Left forelimb (tissue), 1 donor: Measurements from ENCODE around the gene FHIT.

Experiments
- DNase-seq: peaks from one replicate; pipeline ENCODE4 v3.0.0-alpha.2; 2018; ENCODE audit warnings: low spot score

The FHIT gene

DNA sequence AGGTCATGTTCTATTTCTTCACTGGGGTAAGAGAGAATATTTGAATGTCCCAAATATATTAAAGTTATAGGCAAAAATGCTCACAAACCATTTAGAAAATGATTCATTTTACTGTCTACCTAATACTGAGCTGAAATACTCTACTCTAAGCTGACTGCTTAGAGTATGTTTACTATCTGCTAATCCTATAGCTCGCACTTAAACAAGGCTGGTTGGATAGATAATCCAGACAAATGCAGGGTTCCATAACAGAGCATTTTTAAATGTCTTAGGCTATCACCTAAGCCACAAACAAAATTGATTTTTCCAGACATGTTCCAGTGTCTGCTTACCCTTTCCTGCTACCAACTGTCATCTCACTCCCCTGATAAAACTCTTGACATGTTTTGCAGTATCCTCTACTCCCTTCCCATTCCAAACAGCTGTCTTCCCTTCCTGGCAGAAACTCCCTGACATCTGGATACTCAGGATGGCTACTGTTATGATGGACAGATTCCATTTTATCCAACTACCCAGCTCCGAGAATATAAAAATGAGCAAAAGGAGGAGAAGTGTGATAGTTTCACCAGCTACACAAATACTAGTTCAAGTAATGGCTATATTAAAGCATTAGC, 1034.7 kb downstream of the FHIT start:
- DNase-seq = no peak

DNA sequence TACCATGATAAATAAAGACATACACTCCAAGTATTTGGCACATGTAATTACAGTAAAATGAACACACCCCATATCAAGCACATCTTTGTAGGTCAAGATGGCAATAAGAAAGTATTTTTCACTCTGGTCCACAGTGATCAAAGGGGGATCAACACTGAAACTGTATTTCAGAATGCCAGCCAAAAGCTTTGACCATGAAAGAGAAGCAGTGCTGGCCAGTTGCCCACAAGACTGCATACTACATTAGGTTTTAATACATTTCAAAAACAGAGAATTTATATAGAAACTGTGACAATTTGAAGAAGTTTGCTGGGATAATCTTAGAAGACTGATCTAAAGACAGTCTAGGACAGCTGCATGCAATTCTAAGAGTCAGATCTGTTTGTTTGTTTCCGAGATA, 1035.3 kb downstream of the FHIT start:
- no peak for DNase-seq

DNA sequence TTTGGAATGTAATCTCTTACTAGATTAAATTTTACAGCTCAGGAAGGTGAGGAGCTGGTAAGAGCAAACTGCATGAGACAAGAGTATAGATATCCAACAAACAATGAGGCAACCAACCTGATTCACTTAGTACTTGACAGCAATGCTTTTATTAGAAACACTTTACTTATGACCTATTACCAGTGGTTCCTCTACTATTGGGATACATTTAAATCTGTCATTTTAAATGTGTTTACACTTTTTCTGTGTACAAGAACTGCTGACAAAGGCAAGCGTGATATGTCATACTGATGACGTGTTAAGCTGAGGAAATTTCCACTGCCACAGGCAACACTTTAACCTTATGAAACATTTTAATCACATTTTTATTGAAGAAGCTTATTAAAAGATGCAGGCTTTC, 1043.3 kb downstream of the FHIT start:
- DNase-seq = no peak

DNA sequence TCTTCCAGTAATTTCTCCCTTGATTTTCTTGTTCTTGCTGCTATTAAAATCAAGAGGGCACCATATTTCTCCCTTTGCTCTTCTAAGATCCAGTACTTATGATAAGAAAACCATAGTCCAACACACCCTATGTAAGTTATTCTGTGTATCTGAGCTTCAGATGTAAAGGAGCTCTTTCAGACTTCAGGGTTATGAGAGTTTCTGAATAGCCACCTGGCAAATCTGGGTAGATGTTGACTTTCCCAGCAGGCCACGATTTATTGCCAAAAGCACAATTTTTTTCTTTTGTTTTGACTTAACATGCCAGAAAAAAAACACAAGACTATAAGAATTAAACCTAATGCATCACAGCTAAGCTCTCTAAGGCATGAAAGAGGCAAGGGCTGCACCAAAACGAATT, 1045.0 kb downstream of the FHIT start:
- no peak for DNase-seq

DNA sequence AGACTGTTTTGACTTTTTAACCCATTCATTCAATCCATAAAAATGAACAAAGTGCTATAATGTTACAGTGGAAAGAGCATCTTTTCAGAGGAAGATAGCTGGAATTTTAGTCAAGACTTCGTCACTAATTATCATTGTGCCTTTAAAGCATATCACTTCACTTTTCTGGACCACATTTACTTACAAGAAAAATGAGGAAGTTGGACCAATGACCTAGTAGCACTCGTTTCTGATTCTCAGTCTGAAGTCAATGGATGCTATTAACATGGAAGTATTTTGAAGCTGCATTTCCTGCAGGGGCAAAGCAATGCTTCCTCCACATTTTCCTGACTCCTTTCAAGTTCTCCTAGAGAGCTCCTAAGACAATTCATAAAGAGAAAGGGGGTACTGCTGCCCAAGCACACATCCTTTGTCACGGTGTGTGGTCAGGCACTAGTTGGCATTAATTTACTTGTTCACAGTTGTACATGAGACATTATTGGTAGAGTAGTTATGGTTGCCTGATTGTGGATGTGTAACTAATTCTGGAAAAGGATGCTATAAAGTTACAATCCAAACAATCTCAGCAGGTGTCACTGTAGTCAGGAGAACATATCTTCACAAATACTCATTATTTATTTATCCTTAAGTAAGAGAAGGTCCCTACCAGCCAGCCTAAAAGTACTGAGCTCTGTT, 1049.1 kb downstream of the FHIT start:
- DNase-seq = no peak

DNA sequence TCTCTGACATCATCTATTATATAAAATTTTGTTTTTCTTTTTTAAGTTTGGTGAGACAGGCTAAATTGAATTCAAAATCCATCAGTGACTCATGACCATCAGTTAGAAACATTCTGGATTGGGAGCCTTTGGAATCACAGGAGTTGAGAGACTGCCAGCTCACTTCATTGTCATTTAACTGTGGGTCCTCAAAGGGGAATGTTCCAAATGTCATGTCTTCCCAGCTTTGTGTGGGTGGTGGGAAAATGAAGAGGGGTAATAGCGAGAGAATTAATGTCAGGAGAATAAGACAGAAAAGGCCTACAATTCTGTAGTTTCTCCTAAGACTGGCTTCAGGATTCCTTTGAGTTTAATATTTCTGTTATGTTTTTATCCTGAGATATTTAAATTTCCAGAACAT, 1051.9 kb downstream of the FHIT start:
- DNase-seq = no peak

DNA sequence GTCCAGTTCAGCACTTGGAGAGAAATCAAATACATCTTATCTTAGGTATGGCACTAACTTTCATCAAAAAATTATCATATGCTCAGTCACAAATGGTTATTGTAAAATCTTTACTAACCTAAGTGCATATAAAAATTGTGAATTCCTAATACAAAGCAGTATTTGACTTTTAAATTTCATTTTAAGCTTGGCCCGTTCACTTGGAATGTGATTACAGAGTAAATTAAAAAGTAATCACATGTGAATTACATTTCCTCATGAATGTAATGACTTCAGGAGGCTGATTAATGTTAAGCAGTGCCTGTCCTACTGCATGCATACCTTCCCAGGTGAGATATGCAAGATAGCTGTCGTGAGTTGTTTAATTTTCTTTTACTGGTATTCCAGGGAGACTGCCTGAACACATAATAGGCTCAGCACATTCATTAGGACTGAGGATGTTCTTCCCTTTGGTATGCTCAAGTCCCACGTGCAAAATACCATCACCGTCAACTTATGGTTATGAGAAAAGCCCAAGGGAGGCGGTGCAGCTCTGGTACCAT, 1053.0 kb downstream of the FHIT start:
- no peak for DNase-seq

DNA sequence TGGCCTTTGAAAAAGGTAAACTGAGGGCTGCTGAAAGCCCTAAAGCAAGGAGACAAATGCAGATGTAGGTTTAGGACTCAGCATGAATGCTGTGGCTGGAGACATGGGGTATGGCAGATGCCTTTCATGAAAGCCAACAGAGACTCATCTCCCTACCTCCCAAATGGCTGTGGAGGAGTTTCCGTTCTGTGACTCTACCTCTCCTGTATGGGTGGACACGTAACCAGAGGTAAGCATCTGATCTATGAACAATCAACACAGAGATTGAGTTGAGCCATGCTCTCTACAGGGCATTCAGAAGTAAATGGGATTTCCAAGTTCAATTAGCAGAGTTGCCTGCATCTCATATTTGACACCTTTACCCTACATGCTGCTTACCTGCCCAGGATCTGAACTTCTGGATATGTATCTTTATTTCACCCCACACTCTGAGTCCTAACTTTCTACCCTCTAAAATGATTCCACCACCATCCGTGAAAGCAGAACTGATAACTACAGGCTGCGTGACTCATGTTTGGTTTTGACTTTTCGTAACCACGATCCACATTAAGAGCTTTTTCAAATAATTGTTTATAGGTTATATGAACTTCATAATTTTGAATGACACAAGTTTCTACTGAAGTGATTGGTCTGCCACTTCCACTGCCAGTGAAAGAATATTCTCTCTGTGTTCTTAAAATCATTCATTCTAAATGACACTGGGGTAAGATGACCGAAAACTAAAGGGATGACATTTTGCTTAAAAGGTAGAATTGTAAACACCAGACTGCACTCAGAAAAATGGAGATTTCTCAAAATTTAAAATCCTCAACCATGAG, 1058.7 kb downstream of the FHIT start:
- no peak for DNase-seq

DNA sequence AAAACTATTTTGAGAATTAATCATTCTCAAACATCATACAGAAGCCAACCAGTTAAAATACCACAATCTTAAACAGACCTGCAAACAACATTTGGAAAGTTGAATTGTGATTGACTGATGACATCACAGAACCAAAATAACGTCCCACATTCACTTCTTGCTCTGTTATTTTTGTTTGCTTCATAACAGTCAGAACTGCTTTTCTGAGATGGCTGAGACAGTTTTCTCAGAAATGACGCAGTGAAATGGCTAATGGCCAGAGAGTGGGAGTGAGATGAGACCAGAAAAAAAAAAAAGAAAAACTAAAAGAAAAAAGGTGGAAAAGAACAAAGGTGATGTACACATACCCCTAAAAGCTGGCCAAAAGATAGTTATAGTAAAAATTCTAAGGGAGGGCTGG, 1061.2 kb downstream of the FHIT start:
- DNase-seq = no peak

DNA sequence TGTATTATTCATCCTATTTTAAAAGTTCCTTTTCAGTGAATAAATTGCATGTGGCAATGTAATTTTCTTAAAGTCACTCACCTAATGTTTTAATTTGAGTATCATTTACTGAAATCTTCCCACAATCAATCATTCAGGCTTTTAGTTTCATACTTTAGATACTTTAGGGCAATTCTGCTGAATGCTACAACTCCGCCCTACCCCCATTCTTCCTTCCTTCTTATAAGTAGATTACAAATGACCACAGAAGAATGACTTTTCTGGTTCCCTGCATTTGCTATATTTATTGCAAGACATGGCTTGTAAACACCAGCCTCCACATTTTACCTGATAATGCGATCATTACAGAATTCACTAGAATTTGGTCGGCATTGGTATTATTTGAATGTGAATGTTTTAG, 1061.9 kb downstream of the FHIT start:
- no peak for DNase-seq

DNA sequence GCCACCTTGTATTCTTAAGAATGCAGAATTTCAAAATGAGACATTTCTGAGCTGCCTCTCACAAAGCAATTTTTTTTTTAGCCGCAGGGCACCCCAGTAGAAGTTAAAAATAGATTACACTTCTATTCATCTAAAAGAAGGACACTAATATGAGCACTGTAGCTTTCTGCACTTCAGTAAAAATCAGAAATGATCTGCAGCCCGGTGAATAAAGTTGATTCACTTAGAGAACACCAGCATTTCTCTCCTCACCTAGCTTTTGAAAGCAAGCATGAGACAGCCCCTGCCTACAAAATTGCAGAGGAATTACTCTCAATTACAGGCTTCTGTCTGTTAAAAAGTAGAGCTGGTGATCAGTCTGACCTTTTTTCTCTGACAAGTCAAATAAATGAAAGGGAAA, 1062.4 kb downstream of the FHIT start:
- no peak for DNase-seq

DNA sequence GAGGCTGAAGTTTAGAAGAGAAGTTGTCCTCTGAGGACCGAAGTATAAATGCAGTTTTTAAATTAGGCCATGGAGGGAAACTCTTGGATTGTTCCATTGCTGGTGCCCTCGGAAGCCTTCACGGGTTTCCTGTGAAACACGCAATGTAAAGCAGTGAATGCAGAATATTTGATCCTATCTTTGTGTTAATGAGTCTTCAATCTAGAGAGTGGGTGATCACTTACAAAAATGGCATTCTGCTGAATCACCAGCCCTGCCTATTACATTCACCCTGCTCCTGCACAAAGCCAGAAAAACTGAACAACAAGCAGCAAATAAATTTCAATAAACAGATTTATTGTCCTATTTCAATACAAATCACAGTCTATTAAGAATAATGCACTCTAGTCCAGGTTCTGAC, 1063.9 kb downstream of the FHIT start:
- DNase-seq = no peak

DNA sequence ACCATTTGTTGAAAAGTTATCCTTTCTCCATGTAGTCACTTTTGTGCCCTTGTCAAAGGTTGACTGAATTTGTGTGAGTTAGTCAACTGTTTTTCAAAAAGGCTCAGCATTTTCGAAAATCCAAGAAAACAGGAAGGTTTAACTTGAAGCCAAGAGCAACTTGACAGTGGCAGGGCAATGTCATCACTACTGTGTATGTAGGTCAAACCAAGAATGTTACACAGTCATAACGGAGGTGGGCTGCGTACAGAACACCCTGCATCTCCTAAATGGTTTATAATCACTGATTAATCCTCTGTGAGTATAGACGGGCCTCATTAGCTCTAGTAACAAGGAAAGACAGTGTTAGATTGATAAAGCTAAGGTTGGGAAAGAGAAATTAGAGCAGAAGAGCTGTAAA, 1064.9 kb downstream of the FHIT start:
- no peak for DNase-seq

DNA sequence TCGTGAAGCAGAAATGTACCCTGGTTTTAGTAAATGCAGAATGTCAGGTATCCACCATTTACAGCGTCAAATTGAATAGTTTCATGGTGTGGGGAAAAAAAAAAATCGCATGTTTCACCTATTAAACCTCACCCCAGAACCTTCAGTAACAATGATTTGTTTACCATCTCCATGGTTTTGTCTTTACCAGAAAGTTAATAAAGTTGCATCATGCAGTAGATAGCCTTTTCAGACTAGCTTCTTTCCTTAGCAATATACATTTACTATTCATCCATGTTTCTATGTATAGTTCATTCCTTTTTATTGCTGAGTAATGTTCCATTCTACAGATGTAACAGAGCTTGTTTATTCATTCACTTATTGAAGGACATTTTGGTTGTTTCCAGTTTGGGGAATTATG, 1066.1 kb downstream of the FHIT start:
- DNase-seq = no peak

DNA sequence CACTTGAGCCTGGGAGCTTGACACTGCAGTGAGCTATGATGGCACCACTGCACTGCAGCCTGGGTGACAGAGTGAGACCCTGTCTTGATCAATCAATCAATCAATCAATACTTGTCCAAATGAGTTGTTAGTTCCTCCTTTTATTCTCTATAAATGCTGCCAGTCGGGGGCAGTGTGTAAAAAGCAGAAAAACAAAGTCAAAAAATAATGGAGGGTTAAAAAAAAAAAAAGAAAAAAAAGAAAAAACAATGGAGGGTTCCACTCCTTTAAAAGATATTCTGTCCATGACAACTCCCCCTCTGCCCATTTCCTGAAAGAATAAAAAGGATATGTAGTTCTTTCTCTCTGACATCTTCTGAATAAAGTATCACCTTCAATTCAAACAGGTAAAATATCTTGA, 1068.6 kb downstream of the FHIT start:
- no peak for DNase-seq

DNA sequence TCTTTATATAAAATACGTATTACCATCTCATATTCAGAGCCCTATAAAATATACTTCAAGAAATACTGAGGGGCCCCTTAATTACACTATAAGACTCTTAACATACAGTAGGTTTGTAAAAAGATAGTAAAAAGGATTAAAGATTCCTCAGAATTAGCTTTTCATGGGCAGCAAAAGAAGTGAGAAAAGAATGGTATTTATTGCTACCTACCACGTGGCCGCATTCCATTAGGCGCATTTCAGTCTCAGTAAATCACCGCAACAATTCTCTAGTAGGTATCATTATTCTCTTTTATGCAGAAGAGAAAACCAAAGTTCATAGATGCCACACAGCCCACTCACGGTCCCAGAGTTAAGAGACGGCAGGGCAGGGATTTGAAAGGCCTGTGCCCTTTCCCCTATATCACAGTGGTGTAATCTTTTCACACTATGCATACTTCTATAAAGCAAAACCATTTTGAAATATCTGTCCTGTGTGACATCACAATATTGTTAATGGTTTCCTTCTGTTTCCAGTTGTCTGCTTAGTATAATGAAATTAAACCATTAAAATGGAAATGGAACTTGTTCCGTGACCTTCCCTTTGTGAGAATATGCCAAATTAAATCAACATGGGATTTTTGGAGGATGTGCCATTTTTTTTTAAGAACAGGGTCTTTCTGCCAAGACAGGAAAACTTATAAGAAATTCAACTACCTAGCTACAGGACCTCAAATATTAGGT, 1072.2 kb downstream of the FHIT start:
- DNase-seq = no peak

DNA sequence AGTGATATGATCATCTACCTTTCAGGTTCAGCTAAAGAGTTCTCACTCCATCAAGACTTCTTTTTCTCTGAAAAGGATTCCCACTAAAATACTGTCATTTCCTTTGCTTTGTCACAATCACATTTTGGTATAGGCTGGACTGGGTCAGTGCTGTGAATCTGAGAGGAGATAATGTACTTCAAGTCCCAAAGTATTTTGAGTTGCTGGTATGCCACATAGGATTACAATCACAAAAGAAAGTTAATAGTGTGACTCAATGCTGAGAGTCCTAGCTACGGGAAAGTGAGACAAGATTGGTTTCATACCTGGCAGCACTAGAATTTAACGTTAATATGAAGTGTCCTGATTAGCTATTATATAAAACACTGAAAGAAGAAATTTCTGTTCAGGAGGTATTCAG, 1073.5 kb downstream of the FHIT start:
- DNase-seq = no peak

DNA sequence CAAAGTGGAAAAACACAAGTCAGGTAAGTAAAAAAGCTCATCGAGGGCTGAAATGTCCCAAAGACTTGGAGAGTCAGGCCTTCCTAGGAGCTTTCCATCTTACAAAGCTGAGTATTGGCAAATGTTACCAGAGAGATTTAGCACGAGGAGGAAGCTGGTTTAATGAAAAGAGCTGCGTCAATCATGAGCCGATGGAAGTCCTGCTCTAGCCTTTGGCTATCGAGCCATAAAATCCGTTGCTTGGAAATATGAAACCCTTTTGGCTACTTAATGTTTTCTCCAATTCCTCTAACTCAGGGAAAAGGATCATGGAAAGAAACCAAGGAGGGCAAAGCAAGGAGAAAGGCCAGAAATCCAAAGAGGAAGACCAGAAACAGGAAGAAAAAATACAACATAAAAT, 1074.6 kb downstream of the FHIT start:
- no peak for DNase-seq

DNA sequence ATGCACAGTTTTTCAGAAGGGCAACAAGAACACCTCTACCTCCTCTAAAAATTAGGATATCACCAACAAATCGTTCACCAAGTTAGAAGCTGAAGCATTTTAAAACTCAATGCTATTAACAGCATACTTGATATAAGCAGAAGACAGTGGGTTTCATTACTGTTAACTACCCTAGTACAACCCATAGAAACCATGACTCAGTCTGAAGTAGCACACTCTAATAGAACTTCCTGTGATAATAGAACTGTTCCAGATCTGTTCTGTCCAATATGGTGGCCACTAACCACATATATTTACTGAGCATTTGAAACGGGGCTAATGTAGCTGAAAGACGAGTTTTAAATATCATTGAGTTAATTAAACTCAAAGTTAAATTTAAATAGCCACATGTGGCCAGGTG, 1075.6 kb downstream of the FHIT start:
- no peak for DNase-seq

DNA sequence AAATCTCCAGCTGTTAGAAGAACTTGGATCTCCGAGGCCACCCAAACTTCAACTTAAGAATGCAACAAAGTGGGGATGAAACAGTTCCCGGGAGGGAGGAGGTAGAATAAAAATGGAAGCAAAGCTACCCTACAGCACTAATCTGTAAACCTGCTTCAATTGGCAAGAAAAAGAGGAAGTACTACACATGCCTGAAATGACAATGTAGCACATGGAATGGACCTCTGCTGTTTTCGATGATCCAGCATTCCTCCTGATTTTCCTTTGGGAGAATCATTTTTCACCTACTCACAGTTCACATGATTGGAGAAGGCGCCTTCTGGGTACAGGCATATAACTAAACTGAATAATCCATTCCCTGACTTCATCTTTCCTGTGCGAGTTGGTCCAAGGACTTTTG, 1081.5 kb downstream of the FHIT start:
- no peak for DNase-seq

DNA sequence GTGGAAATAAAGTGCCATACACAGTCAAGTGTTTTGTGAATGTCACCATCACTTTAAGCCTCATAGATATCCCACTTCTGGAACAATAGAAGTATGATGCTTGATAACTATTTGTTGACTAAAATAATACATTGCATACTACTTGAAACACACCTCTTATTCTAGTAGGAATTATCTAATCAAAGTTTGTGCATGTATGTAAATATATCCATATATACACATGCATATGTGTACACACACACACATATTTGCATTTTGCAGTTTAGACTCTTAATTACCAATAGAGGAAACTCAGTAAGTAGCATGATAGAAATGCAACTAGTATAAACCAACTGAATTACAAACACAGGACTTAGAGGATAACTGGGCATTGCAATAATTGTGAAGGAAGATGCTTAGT, 1084.1 kb downstream of the FHIT start:
- DNase-seq = no peak
